OCI-LY1 (cell line): Measurements from ENCODE around the gene TAS2R50.

Source experiments
- H2AFZ ChIP-seq: fragments of 200-600 bp; sonication (generic), shearing (Covaris generic); 2 replicates; pipeline ENCODE4 v1.6.0; 2014; ENCODE audit warnings: antibody characterized with exemption, mild to moderate bottlenecking, low read length
- H3F3A ChIP-seq: fragments of 200-600 bp; sonication (generic), shearing (Covaris generic); 2 replicates; pipeline ENCODE4 v1.6.0; 2014; ENCODE audit warnings: mild to moderate bottlenecking, antibody characterized with exemption, low read length, moderate library complexity; ENCODE audit not compliant: insufficient read depth
- H3K27ac ChIP-seq: fragments of 200-600 bp; sonication (generic); 2 replicates; pipeline ENCODE4 v1.5.1; 2014; ENCODE audit warnings: low read length, mixed run types, mild to moderate bottlenecking, low read depth; ENCODE audit not compliant: poor library complexity, severe bottlenecking
- H3K27me3 ChIP-seq: fragments of 200-600 bp; sonication (generic); 2 replicates; pipeline ENCODE4 v1.6.0; 2014; ENCODE audit warnings: antibody characterized with exemption, mild to moderate bottlenecking, low read length, moderate library complexity; ENCODE audit not compliant: insufficient read depth
- H3K36me3 ChIP-seq: fragments of 200-600 bp; sonication (generic); 2 replicates; pipeline ENCODE4 v1.6.1; 2014; ENCODE audit warnings: mild to moderate bottlenecking, antibody characterized with exemption, low read length, moderate library complexity, mixed read lengths; ENCODE audit not compliant: insufficient read depth
- H3K4me1 ChIP-seq: fragments of 200-600 bp; sonication (generic); 2 replicates; pipeline ENCODE4 v1.5.1; 2014; ENCODE audit warnings: mild to moderate bottlenecking, low read length, moderate library complexity; ENCODE audit not compliant: insufficient read depth, severe bottlenecking
- H3K4me2 ChIP-seq: fragments of 200-600 bp; sonication (generic), shearing (Covaris generic); 2 replicates; pipeline ENCODE4 v1.6.1; 2014; ENCODE audit warnings: low read length
- H3K4me3 ChIP-seq: fragments of 200-600 bp; sonication (generic); 2 replicates; pipeline ENCODE4 v1.5.1; 2014; ENCODE audit warnings: low read length, low read depth, mild to moderate bottlenecking, mixed read lengths; ENCODE audit not compliant: poor library complexity, severe bottlenecking
- H3K79me2 ChIP-seq: fragments of 200-600 bp; shearing (Covaris generic); 2 replicates; pipeline ENCODE4 v1.6.1; 2016; ENCODE audit warnings: mixed run types, low read length, mixed read lengths; ENCODE audit not compliant: insufficient read depth
- H3K9ac ChIP-seq: fragments of 200-600 bp; sonication (generic), shearing (Covaris generic); 2 replicates; pipeline ENCODE4 v1.6.1; 2014; ENCODE audit warnings: mild to moderate bottlenecking, low read length, mixed read lengths
- H3K9me2 ChIP-seq: fragments of 200-600 bp; sonication (generic), shearing (Covaris generic); 2 replicates; pipeline ENCODE4 v1.6.1; 2014; ENCODE audit warnings: low read depth, mild to moderate bottlenecking, low read length, mixed read lengths
- H3K9me3 ChIP-seq: fragments of 200-600 bp; shearing (Covaris generic); 2 replicates; pipeline ENCODE4 v1.6.1; 2014; ENCODE audit warnings: low read length, mixed read lengths
- H4K20me1 ChIP-seq: fragments of 200-600 bp; sonication (generic), shearing (Covaris generic); 2 replicates; pipeline ENCODE4 v1.6.0; 2016; ENCODE audit warnings: mild to moderate bottlenecking, low read length; ENCODE audit not compliant: insufficient read depth
- EZH2 ChIP-seq: fragments of 200-600 bp; sonication (generic), shearing (Covaris generic); IDR thresholded peaks from 2 replicates; pipeline ENCODE4 v1.8.0; 2017; ENCODE audit warnings: borderline replicate concordance, mixed run types, mild to moderate bottlenecking, antibody characterized with exemption, low read length, moderate library complexity, mixed read lengths
- TF ChIP-seq, protein P1 (sequence below): fragments of 200-600 bp; sonication (generic), shearing (Covaris generic); IDR thresholded peaks from 2 replicates; pipeline ENCODE4 v1.5.1; 2017; ENCODE audit warnings: mild to moderate bottlenecking, antibody characterized with exemption, low read length, moderate library complexity, mixed read lengths

Gene TAS2R50

DNA sequence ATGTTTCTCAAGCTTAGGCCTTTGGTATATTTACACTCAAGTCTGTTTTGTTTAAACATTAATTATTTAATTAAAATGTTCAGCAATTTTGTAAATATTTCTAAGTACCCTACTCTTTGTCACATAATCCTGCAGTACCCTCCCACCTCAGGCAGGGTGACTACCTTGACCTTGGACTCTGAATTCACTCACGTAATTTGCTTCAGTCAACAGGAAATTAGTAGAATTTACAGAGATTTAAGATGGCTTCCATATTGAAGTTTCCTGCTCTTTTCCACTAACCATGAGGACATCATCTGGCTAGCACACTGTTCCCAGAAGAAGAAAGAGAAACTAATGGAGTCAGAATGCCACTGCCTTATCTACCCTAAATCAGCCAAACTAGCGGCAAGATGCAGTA is 36.7 kb upstream of the TAS2R50 start:
- no peaks in the 10 kb centered on the region for H4K20me1 ChIP-seq
- peaks cover 16% of the 10 kb centered on the region for H3K36me3 ChIP-seq
- TF ChIP-seq, protein P1, sequence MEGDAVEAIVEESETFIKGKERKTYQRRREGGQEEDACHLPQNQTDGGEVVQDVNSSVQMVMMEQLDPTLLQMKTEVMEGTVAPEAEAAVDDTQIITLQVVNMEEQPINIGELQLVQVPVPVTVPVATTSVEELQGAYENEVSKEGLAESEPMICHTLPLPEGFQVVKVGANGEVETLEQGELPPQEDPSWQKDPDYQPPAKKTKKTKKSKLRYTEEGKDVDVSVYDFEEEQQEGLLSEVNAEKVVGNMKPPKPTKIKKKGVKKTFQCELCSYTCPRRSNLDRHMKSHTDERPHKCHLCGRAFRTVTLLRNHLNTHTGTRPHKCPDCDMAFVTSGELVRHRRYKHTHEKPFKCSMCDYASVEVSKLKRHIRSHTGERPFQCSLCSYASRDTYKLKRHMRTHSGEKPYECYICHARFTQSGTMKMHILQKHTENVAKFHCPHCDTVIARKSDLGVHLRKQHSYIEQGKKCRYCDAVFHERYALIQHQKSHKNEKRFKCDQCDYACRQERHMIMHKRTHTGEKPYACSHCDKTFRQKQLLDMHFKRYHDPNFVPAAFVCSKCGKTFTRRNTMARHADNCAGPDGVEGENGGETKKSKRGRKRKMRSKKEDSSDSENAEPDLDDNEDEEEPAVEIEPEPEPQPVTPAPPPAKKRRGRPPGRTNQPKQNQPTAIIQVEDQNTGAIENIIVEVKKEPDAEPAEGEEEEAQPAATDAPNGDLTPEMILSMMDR: no peak
- no peak for TF ChIP-seq EZH2
- H3K4me3 ChIP-seq: no peak overlapping the region
- no peaks in the 10 kb centered on the region for H3K9me2 ChIP-seq
- no peak overlapping the region for H3K4me2 ChIP-seq
- no peak overlapping the region for H3K9ac ChIP-seq
- H3K27me3 ChIP-seq: no peaks in the 10 kb centered on the region
- H2AFZ ChIP-seq: no peak overlapping the region
- no peaks in the 10 kb centered on the region for H3K79me2 ChIP-seq
- no peaks in the 10 kb centered on the region for H3K9me3 ChIP-seq
- no peaks in the 10 kb centered on the region for H3K4me1 ChIP-seq
- H3K27ac ChIP-seq: no peak overlapping the region
- H3F3A ChIP-seq: no peaks in the 10 kb centered on the region

GRCh38 chr12:11022520-11022919 is 35.8 kb upstream of the TAS2R50 start, which contains the start of gene TAS2R19:
Gene TAS2R19, minus strand, starts transcription at chr12:11022620. Its CDS starts 49 bp downstream, at chr12:11022571.
- Histone ChIP-seq H3K27me3 (no peaks in the 10 kb centered on the region), H3K4me3 (no peak within 1 kb of the TSS), H3K4me1 (no peaks in the 10 kb centered on the region), H3K79me2 (no peaks in the 10 kb centered on the region), H4K20me1 (no peaks in the 10 kb centered on the region), H3K36me3 (peaks cover 7% of the 10 kb centered on the region; the same call in 1 of the 2 replicates), H2AFZ (no peak within 1 kb of the TSS), H3K27ac (no peak within 1 kb of the TSS), H3F3A (no peaks in the 10 kb centered on the region), H3K9ac (no peak within 1 kb of the TSS), H3K9me2 (no peaks in the 10 kb centered on the region), H3K4me2 (no peak within 1 kb of the TSS), H3K9me3 (no peaks in the 10 kb centered on the region)
- TF ChIP-seq, protein P1: no peak
- no peak for TF ChIP-seq EZH2

GRCh38 chr12:11016937-11017336 is 30.2 kb upstream of the TAS2R50 start:
- H3K4me2 ChIP-seq: no peak overlapping the region
- TF ChIP-seq, protein P1: no peak
- no peak for TF ChIP-seq EZH2

More at GRCh38 chr12:11016937-11017336, 30.2 kb upstream of the TAS2R50 start:
- Histone ChIP-seq H3F3A (no peaks in the 10 kb centered on the region), H3K4me1 (no peaks in the 10 kb centered on the region), H3K9me2 (no peaks in the 10 kb centered on the region), H4K20me1 (no peaks in the 10 kb centered on the region), H3K27ac (no peak overlapping the region), H3K27me3 (no peaks in the 10 kb centered on the region), H2AFZ (no peak overlapping the region), H3K79me2 (no peaks in the 10 kb centered on the region), H3K36me3 (no peaks in the 10 kb centered on the region), H3K9ac (no peak overlapping the region), H3K9me3 (no peaks in the 10 kb centered on the region), H3K4me3 (no peak overlapping the region)
